Neural cell (in vitro differentiated cells): ENCODE data around the gene OR7G2. TPM values are rescaled to one million over a fixed set of nuclear protein-coding genes. Genes with fewer than 3 reads are reported as not detected.

ENCODE experiments used
- H2AFZ ChIP-seq: fragments of 200-600, 300-800 bp; sonication (generic), shearing (Covaris generic); 2 replicates; pipeline ENCODE4 v1.6.0; 2014; ENCODE audit warnings: low read depth, mild to moderate bottlenecking, antibody characterized with exemption, low read length, moderate library complexity
- H3F3A ChIP-seq: fragments of 200-600 bp; shearing (Covaris generic); 2 replicates; pipeline ENCODE4 v1.6.1; 2016; ENCODE audit warnings: mild to moderate bottlenecking, moderate library complexity, mixed read lengths, antibody characterized with exemption, low read length; ENCODE audit not compliant: insufficient read depth, poor library complexity, severe bottlenecking
- H3K27ac ChIP-seq: fragments of 200-600, 300-800 bp; sonication (generic), shearing (Covaris generic); 2 replicates; pipeline ENCODE4 v1.5.1; 2014; ENCODE audit warnings: mild to moderate bottlenecking, low read length, moderate library complexity
- H3K27me3 ChIP-seq: fragments of 300-800, 200-600 bp; sonication (generic), shearing (Covaris generic); 2 replicates; pipeline ENCODE4 v1.6.0; 2014; ENCODE audit warnings: mild to moderate bottlenecking, low read depth, low read length, moderate library complexity; ENCODE audit not compliant: insufficient read depth
- H3K36me3 ChIP-seq: fragments of 300-800, 200-600 bp; sonication (generic), shearing (Covaris generic); 2 replicates; pipeline ENCODE4 v1.5.1; 2014; ENCODE audit warnings: mild to moderate bottlenecking, antibody characterized with exemption, low read length, moderate library complexity; ENCODE audit not compliant: insufficient read depth
- H3K4me2 ChIP-seq: fragments of 300-800, 200-600 bp; sonication (generic), shearing (Covaris generic); 2 replicates; pipeline ENCODE4 v1.6.0; 2014; ENCODE audit warnings: mild to moderate bottlenecking, low read length
- H3K4me3 ChIP-seq: fragments of 300-800, 200-600 bp; sonication (generic), shearing (Covaris generic); 2 replicates; pipeline ENCODE4 v1.5.1; 2014; ENCODE audit warnings: mild to moderate bottlenecking, low read length, moderate library complexity
- H3K79me2 ChIP-seq: fragments of 200-600 bp; shearing (Covaris generic); replicated peaks from 2 replicates; pipeline ENCODE4 v1.6.0; 2014; ENCODE audit warnings: mild to moderate bottlenecking, low read length, moderate library complexity; ENCODE audit not compliant: insufficient read depth
- H3K9ac ChIP-seq: fragments of 300-800, 200-600 bp; sonication (generic), shearing (Covaris generic); 2 replicates; pipeline ENCODE4 v1.6.1; 2016; ENCODE audit warnings: mild to moderate bottlenecking, low read length, mixed read lengths
- H3K9me2 ChIP-seq: fragments of 200-600 bp; shearing (Covaris generic); 2 replicates; pipeline ENCODE4 v1.6.1; 2016; ENCODE audit warnings: mild to moderate bottlenecking, low read length, mixed read lengths; ENCODE audit not compliant: insufficient read depth
- H3K9me3 ChIP-seq: fragments of 200-600, 300-800 bp; sonication (generic), shearing (Covaris generic); 2 replicates; pipeline ENCODE4 v1.6.1; 2016; ENCODE audit warnings: mild to moderate bottlenecking, mixed run types, low read length, moderate library complexity, mixed read lengths
- H4K20me1 ChIP-seq: fragments of 200-600 bp; shearing (Covaris generic); 2 replicates; pipeline ENCODE4 v1.6.1; 2016; ENCODE audit warnings: mild to moderate bottlenecking, mixed run types; ENCODE audit not compliant: insufficient read depth
- EP300 ChIP-seq: fragments of 450-650 bp; conservative IDR thresholded peaks from 2 replicates; pipeline ENCODE4 v1.6.1; 2014; ENCODE audit warnings: antibody characterized with exemption, mild to moderate bottlenecking, moderate library complexity; ENCODE audit not compliant: poor library complexity, severe bottlenecking
- EZH2 ChIP-seq: fragments of 200-600, 300-800 bp; shearing (Covaris generic), sonication (generic); IDR thresholded peaks from 2 replicates; pipeline ENCODE4 v1.6.1; 2014; ENCODE audit warnings: antibody characterized with exemption, low read length, borderline replicate concordance, mild to moderate bottlenecking; ENCODE audit not compliant: insufficient read depth, poor library complexity, severe bottlenecking
- MXI1 ChIP-seq: fragments of 450-650 bp; conservative IDR thresholded peaks from 2 replicates; pipeline ENCODE4 v1.6.1; 2014; ENCODE audit warnings: antibody characterized with exemption, mild to moderate bottlenecking; ENCODE audit not compliant: poor library complexity, severe bottlenecking
- POLR2AphosphoS5 ChIP-seq: IDR thresholded peaks from 2 replicates; pipeline ENCODE4 v1.6.1; 2012
- RAD21 ChIP-seq: fragments of 450-650 bp; conservative IDR thresholded peaks from 2 replicates; pipeline ENCODE4 v1.6.1; 2014; ENCODE audit warnings: antibody characterized with exemption, mild to moderate bottlenecking, moderate library complexity
- REST ChIP-seq: IDR thresholded peaks from 2 replicates; pipeline ENCODE4 v1.6.1; 2012; ENCODE audit warnings: borderline replicate concordance
- SMC3 ChIP-seq: fragments of 450-650 bp; conservative IDR thresholded peaks from 2 replicates; pipeline ENCODE4 v1.6.1; 2014; ENCODE audit warnings: antibody characterized with exemption, mild to moderate bottlenecking, moderate library complexity; ENCODE audit not compliant: poor library complexity
- TAF1 ChIP-seq: IDR thresholded peaks from 2 replicates; pipeline ENCODE4 v1.6.1; 2012; ENCODE audit warnings: low read depth
- polyA plus RNA-seq: library from polyadenylated mRNA; depleted of rRNA; stranded (reverse); fragments of >200 nt; gene quantifications from 2 replicates; pipeline ENCODE4 v1.2.3, GENCODE V29; 2014
- TF ChIP-seq, protein P1 (sequence below): fragments of 450-650 bp; IDR thresholded peaks from 2 replicates; pipeline ENCODE4 v1.5.1; 2014; ENCODE audit warnings: antibody characterized with exemption, mild to moderate bottlenecking, moderate library complexity; ENCODE audit not compliant: poor library complexity, severe bottlenecking

The OR7G2 gene
- polyA plus RNA-seq, 1 donor from 2014 or later, result not detected

- H3K27me3 ChIP-seq, result no peaks in the 10 kb centered on the region
- H3K27ac ChIP-seq, result no peak overlapping the region
- H3F3A ChIP-seq, result no peaks in the 10 kb centered on the region
- no peaks in the 10 kb centered on the region for H3K9me3 ChIP-seq
- H4K20me1 ChIP-seq, result no peaks in the 10 kb centered on the region
- no peak overlapping the region for H2AFZ ChIP-seq
- H3K9ac ChIP-seq, result no peak overlapping the region
- no peaks in the 10 kb centered on the region for H3K36me3 ChIP-seq
- H3K4me3 ChIP-seq, result no peak overlapping the region
- no peaks in the 10 kb centered on the region for H3K79me2 ChIP-seq
- no peaks in the 10 kb centered on the region for H3K9me2 ChIP-seq
- TF ChIP-seq EZH2, result no peak
- no peak for TF ChIP-seq RAD21
- no peak for TF ChIP-seq SMC3
- no peak for TF ChIP-seq EP300
- TF ChIP-seq REST, result no peak
- TF ChIP-seq MXI1, result no peak
- TF ChIP-seq, protein P1, sequence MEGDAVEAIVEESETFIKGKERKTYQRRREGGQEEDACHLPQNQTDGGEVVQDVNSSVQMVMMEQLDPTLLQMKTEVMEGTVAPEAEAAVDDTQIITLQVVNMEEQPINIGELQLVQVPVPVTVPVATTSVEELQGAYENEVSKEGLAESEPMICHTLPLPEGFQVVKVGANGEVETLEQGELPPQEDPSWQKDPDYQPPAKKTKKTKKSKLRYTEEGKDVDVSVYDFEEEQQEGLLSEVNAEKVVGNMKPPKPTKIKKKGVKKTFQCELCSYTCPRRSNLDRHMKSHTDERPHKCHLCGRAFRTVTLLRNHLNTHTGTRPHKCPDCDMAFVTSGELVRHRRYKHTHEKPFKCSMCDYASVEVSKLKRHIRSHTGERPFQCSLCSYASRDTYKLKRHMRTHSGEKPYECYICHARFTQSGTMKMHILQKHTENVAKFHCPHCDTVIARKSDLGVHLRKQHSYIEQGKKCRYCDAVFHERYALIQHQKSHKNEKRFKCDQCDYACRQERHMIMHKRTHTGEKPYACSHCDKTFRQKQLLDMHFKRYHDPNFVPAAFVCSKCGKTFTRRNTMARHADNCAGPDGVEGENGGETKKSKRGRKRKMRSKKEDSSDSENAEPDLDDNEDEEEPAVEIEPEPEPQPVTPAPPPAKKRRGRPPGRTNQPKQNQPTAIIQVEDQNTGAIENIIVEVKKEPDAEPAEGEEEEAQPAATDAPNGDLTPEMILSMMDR, result no peak
- TF ChIP-seq POLR2AphosphoS5, result no peak
- no peak for TF ChIP-seq TAF1
- H3K4me2 ChIP-seq, result no peak overlapping the region
Measured at GRCh38 chr19:9061879-9062278, 45.4 kb downstream of the OR7G2 start.

- H3K4me3 ChIP-seq, result no peak overlapping the region
- H4K20me1 ChIP-seq, result no peaks in the 10 kb centered on the region
- H3K27me3 ChIP-seq, result no peaks in the 10 kb centered on the region
- H3K9me3 ChIP-seq, result no peaks in the 10 kb centered on the region
- no peak overlapping the region for H3K27ac ChIP-seq
- TF ChIP-seq RAD21 (no peak), POLR2AphosphoS5 (no peak), TAF1 (no peak), SMC3 (no peak), REST (no peak), EP300 (no peak), EZH2 (no peak), MXI1 (no peak)
- TF ChIP-seq, protein P1, result no peak
- H3K9me2 ChIP-seq, result no peaks in the 10 kb centered on the region
- no peaks in the 10 kb centered on the region for H3F3A ChIP-seq
- H2AFZ ChIP-seq, result no peak overlapping the region
- no peaks in the 10 kb centered on the region for H3K36me3 ChIP-seq
- H3K79me2 ChIP-seq, result no peaks in the 10 kb centered on the region
- no peak overlapping the region for H3K4me2 ChIP-seq
- H3K9ac ChIP-seq, result no peak overlapping the region
Measured at GRCh38 chr19:9060564-9061340, 46.5 kb downstream of the OR7G2 start.
